Endothelial cell of umbilical vein (primary cell): ENCODE measurements around the gene CCDC144A. TPM values are rescaled to one million over a fixed set of nuclear protein-coding genes. Genes with fewer than 3 reads are reported as not detected.
"Not testable (repeated sequence)": the region's sequence is repeated elsewhere in the genome, so short reads cannot be mapped to it uniquely, and the experiment has no call there.

Source experiments
- BruUV-seq: library from RNA; stranded (reverse); fragments of 400-500 nt; replicated peaks from 2 replicates; lab custom pipeline; 2021; lab: Mats Ljungman, UMichigan
- CTCF ChIA-PET: fragments of 300-600, 350-600 bp; sonication (Branson Sonifier 250); formaldehyde crosslinking; loops from one replicate; lab custom pipeline; 2021; ENCODE audit warnings: antibody characterized with exemption, inconsistent platforms; lab: Charles Lee
- POLR2A ChIA-PET: fragments of 300-600, 350-600 bp; sonication (Branson Sonifier 250); formaldehyde crosslinking; loops from one replicate; lab custom pipeline; 2021; ENCODE audit warnings: antibody characterized with exemption, inconsistent platforms; lab: Charles Lee
- DNase-seq: peaks from one replicate; pipeline ENCODE4 v3.0.0-alpha.2; 2011; ENCODE audit warnings: low read depth, low spot score
- FAIRE-seq: peaks from 2 replicates; lab custom pipeline; 2011; peaks lifted over from hg19 to GRCh38; lab: Jason Lieb, UNC
- H2AFZ ChIP-seq: 2 replicates; pipeline ENCODE4 v1.6.0; 2012; ENCODE audit warnings: low read depth, low read length, control low read depth, inconsistent platforms
- H3K27ac ChIP-seq: 2 replicates; pipeline ENCODE4 v1.5.1; 2011; ENCODE audit warnings: low read depth, mild to moderate bottlenecking, control low read depth, low read length, moderate library complexity; ENCODE audit not compliant: insufficient read depth
- H3K27me3 ChIP-seq, 2 experiments: 2 replicates each; pipeline versions ENCODE4 v1.6.0 to v1.6.1; 2011; ENCODE audit warnings: low read length in 2 of 2, mixed read lengths in 1 of 2; ENCODE audit not compliant: control insufficient read depth in 2 of 2, insufficient read depth in 2 of 2
- H3K36me3 ChIP-seq, 2 experiments: 2 replicates in 1 of 2; 3 replicates in 1 of 2; pipeline ENCODE4 v1.5.1; 2011; ENCODE audit warnings: low read length in 2 of 2, mild to moderate bottlenecking in 1 of 2, moderate library complexity in 1 of 2; ENCODE audit not compliant: control insufficient read depth in 2 of 2, insufficient read depth in 2 of 2; ENCODE audit errors: extremely low read depth in 1 of 2
- H3K4me1 ChIP-seq: 3 replicates; pipeline ENCODE4 v1.5.1; 2011; ENCODE audit warnings: mild to moderate bottlenecking, low read length; ENCODE audit not compliant: control insufficient read depth, insufficient read depth; ENCODE audit errors: extremely low read depth
- H3K4me2 ChIP-seq: 2 replicates; pipeline ENCODE4 v1.6.1; 2011; ENCODE audit warnings: low read length, control low read depth, mixed read lengths; ENCODE audit not compliant: insufficient read depth
- H3K4me3 ChIP-seq, 3 experiments: fragments of 200-600 bp in 1 of 3; sonication (generic), shearing (Covaris generic) in 1 of 3; replicated peaks in 1 of 3; 2 replicates each; pipeline ENCODE4 v1.5.1; 2011 to 2016; ENCODE audit warnings: control low read depth in 3 of 3, low read length in 3 of 3, mild to moderate bottlenecking in 2 of 3, inconsistent platforms in 1 of 3, low read depth in 1 of 3, moderate library complexity in 1 of 3; ENCODE audit not compliant: insufficient read depth in 1 of 3
- H3K79me2 ChIP-seq: 2 replicates; pipeline ENCODE4 v1.6.0; 2012; ENCODE audit warnings: low read length, inconsistent platforms; ENCODE audit not compliant: control insufficient read depth, insufficient read depth
- H3K9ac ChIP-seq: replicated peaks from 2 replicates; pipeline ENCODE3; 2011; ENCODE audit warnings: low read length, control low read depth; ENCODE audit not compliant: insufficient read depth; ENCODE audit errors: extremely low read depth
- H3K9me1 ChIP-seq: replicated peaks from 3 replicates; pipeline ENCODE4 v1.6.0; 2011; ENCODE audit warnings: mild to moderate bottlenecking, low read length; ENCODE audit not compliant: control insufficient read depth, insufficient read depth; ENCODE audit errors: extremely low read depth
- H3K9me3 ChIP-seq: replicated peaks from 2 replicates; pipeline ENCODE4 v1.5.1; 2012; ENCODE audit warnings: low read length, inconsistent platforms; ENCODE audit not compliant: control insufficient read depth, insufficient read depth
- H4K20me1 ChIP-seq: replicated peaks from 2 replicates; pipeline ENCODE3; 2011; ENCODE audit warnings: mild to moderate bottlenecking, low read length; ENCODE audit not compliant: control insufficient read depth, insufficient read depth; ENCODE audit errors: extremely low read depth
- dilution Hi-C: fragments of 300-500 bp; cut with MboI; formaldehyde crosslinking; loops from one replicate; pipeline ENCODE4 v1.15.0; 2019; ENCODE audit warnings: low sequenced_read_pairs; ENCODE audit not compliant: extremely low pct_ligation_motif_present
- intact Hi-C: fragments of 100-400 bp; cut with micrococcal nuclease; formaldehyde crosslinking; loops from one replicate; pipeline ENCODE4 v1.10.0; 2022
- polyA plus RNA-seq, 4 experiments: library from polyadenylated mRNA; depleted of rRNA in 3 of 4; stranded (reverse) in 3 of 4; unstranded in 1 of 4; fragments of >200 nt; gene quantifications; 2 replicates each; pipeline versions ENCODE4 v1.2.1 to v1.2.3, GENCODE V29; 2011 to 2012; ENCODE audit warnings: missing spikeins in 1 of 4
- total RNA-seq: library from RNA; stranded (reverse); gene quantifications from 2 replicates; pipeline ENCODE4 v1.2.3, GENCODE V29; 2021

The CCDC144A gene
- total and polyA plus RNA-seq, 2 donors (not counting 3 experiments of a cell fraction or from before 2014, with no cell fraction given), result 0.27 to 7.4 TPM

- FAIRE-seq, intact Hi-C loops, DNase-seq, H3K27me3 ChIP-seq, H3K4me1 ChIP-seq, H3K9me3 ChIP-seq, H3K4me3 ChIP-seq, H3K4me2 ChIP-seq, H3K36me3 ChIP-seq, CTCF ChIA-PET, POLR2A ChIA-PET, H3K9me1 ChIP-seq, H4K20me1 ChIP-seq, H3K9ac ChIP-seq, H3K79me2 ChIP-seq, BruUV-seq, dilution Hi-C loops, H2AFZ ChIP-seq, H3K27ac ChIP-seq: not testable (repeated sequence)
Observed at GRCh38 chr17:16787851-16788250, 97.8 kb downstream of the CCDC144A start.

GRCh38 chr17:16788889-16789536 is 99.0 kb downstream of the CCDC144A start:
- CTCF ChIA-PET, H3K4me2 ChIP-seq, POLR2A ChIA-PET, H3K27me3 ChIP-seq, BruUV-seq, H3K4me1 ChIP-seq, H3K27ac ChIP-seq, H3K9me3 ChIP-seq, H2AFZ ChIP-seq, H3K36me3 ChIP-seq, intact Hi-C loops, dilution Hi-C loops, H3K79me2 ChIP-seq, H3K9ac ChIP-seq, DNase-seq, H4K20me1 ChIP-seq, FAIRE-seq, H3K4me3 ChIP-seq, H3K9me1 ChIP-seq: not testable (repeated sequence)

GRCh38 chr17:16789622-16790021 is 99.6 kb downstream of the CCDC144A start:
- H3K27ac ChIP-seq, H3K9me1 ChIP-seq, H3K79me2 ChIP-seq, BruUV-seq, H3K4me2 ChIP-seq, H3K9me3 ChIP-seq, H4K20me1 ChIP-seq, H3K36me3 ChIP-seq, FAIRE-seq, POLR2A ChIA-PET, DNase-seq, CTCF ChIA-PET, H2AFZ ChIP-seq, H3K4me1 ChIP-seq, dilution Hi-C loops, H3K9ac ChIP-seq, intact Hi-C loops, H3K27me3 ChIP-seq, H3K4me3 ChIP-seq: not testable (repeated sequence)

- dilution Hi-C loops, H3K4me1 ChIP-seq, H4K20me1 ChIP-seq, H3K27me3 ChIP-seq, H3K36me3 ChIP-seq, DNase-seq, BruUV-seq, H3K4me2 ChIP-seq, POLR2A ChIA-PET, H3K4me3 ChIP-seq, CTCF ChIA-PET, H3K27ac ChIP-seq, H3K9me1 ChIP-seq, H3K79me2 ChIP-seq, FAIRE-seq, H3K9ac ChIP-seq, intact Hi-C loops, H3K9me3 ChIP-seq, H2AFZ ChIP-seq: not testable (repeated sequence)
Observed at GRCh38 chr17:16790313-16790871, 100.4 kb downstream of the CCDC144A start.
